C4-2B (cell line): ENCODE measurements around the gene RTP5.

Experiments
- ZFX ChIP-seq: fragments of 450-650 bp; IDR thresholded peaks from 2 replicates; pipeline ENCODE4 v1.6.1; 2017
- TF ChIP-seq, protein P1 (sequence below): fragments of 450-650 bp; conservative IDR thresholded peaks from 2 replicates; pipeline ENCODE4 v1.5.1; 2017; ENCODE audit warnings: mild to moderate bottlenecking

- TF ChIP-seq, protein P1, sequence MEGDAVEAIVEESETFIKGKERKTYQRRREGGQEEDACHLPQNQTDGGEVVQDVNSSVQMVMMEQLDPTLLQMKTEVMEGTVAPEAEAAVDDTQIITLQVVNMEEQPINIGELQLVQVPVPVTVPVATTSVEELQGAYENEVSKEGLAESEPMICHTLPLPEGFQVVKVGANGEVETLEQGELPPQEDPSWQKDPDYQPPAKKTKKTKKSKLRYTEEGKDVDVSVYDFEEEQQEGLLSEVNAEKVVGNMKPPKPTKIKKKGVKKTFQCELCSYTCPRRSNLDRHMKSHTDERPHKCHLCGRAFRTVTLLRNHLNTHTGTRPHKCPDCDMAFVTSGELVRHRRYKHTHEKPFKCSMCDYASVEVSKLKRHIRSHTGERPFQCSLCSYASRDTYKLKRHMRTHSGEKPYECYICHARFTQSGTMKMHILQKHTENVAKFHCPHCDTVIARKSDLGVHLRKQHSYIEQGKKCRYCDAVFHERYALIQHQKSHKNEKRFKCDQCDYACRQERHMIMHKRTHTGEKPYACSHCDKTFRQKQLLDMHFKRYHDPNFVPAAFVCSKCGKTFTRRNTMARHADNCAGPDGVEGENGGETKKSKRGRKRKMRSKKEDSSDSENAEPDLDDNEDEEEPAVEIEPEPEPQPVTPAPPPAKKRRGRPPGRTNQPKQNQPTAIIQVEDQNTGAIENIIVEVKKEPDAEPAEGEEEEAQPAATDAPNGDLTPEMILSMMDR = no peak
- TF ChIP-seq ZFX = no peak
Observed at GRCh38 chr2:241885291-241885945, 15.9 kb downstream of the RTP5 start.
